ENCODE results near the gene TTC12.

Gene TTC12, protein sequence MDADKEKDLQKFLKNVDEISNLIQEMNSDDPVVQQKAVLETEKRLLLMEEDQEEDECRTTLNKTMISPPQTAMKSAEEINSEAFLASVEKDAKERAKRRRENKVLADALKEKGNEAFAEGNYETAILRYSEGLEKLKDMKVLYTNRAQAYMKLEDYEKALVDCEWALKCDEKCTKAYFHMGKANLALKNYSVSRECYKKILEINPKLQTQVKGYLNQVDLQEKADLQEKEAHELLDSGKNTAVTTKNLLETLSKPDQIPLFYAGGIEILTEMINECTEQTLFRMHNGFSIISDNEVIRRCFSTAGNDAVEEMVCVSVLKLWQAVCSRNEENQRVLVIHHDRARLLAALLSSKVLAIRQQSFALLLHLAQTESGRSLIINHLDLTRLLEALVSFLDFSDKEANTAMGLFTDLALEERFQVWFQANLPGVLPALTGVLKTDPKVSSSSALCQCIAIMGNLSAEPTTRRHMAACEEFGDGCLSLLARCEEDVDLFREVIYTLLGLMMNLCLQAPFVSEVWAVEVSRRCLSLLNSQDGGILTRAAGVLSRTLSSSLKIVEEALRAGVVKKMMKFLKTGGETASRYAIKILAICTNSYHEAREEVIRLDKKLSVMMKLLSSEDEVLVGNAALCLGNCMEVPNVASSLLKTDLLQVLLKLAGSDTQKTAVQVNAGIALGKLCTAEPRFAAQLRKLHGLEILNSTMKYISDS

DNA sequence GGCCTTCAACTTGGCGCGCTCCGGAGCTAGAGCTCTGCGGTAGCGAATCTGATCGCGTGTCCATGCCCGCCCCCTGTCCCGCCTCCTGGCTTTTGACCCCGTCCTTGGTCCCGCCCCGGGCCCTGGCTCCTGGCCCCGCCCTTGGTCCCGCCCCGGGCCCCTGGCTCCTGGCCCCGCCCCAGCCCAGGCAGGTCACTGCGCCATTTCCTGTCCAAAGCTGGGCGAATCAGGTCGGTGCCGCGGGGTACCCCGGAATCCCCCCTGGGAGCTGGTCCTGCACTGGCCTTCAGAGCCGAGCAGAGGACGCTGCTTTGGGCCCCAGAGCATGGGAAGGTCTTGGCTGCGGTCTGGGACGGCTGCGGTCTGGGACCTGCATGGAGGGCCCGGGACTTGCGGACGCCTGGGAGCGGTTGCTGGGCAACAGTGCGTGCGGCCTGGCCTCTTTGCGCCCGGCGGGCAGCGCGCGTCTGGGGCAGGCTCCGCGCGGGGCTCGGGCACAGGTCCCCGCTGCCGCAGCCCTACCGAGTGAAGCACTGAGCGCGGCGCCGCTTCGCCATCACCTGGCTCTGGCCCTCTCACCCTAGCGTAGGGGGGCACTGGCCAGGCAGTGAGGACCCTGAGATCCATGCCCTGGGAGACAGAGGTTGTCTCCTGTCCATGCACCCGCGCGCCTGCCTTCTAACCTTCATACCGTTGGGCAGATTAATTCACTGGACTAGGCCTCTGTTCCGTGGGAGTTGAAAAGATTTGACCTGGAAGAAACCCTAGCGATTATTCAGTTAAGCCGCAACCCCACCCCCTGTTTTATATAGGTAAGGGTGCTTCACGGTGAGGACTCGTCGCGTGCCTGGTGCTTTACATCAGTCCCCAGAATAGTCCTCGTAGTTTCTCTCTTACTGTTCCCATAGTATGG is at the start of gene TTC12:
Gene TTC12, plus strand, starts transcription at position 195 of the 913 bp plus-strand sequence. CDS start 1,675 bp downstream, outside the sequence.
- DNase-seq, result peak; percentile 85

DNA sequence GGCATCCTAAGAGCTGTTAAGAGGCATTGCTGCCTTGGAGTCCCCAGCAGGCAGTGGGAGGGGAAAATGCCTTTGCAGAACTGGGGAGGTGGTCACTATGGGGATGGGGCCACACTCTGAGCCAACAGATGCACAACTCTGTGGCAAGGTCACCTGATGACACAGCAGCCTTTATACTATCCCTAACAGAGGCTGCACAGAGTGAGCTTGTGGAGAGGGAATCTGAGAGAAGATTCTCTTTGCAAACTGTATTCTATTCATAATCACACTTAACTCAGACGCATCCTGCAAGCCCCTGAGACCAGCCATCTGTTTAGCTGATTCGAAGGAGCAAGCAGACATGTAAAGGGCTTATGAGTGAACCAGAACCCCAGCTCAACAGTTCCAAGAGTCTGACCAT is 49.0 kb upstream of the TTC12 start:
- DNase-seq, result no peak

DNA sequence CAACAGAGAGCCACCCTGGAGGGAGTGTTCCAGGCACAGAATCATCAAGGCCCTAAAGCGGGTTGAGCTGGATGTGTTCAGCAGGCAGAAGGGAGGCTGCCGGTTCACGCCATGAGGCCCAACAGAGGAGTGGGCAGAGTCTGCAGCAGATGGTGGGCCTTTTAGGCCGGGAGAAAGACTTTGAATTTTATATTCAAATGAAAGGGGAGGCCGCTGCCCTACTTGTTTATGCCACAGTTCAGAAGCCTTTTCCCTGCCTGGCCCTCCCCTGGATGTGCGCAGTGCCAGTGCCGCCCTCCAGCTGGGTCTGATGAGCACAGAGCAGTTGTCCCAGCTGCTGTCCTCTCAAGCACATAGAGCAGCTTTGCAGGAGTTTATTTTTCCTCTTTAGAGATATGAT is 46.9 kb upstream of the TTC12 start:
- DNase-seq, result no peak

DNA sequence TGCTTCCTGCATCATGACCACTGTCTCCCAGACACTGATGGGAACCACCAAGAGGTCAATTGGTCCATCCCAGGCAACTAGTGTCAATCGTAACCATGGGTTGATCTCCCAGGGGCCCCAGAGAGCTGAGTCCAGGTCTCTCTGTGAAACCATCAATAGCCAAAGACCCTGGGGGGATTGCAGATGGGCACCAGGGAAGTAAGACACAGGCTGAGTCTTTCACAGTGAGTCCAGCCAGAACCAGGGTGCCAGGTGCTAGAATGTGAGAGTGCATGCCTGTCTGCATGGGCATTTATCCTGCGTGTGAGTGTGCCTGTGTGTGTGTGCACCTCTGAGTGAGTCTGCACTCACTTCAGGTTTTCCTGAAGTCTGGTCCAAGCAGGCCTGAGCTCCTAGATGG is 45.3 kb upstream of the TTC12 start:
- no peak for DNase-seq

DNA sequence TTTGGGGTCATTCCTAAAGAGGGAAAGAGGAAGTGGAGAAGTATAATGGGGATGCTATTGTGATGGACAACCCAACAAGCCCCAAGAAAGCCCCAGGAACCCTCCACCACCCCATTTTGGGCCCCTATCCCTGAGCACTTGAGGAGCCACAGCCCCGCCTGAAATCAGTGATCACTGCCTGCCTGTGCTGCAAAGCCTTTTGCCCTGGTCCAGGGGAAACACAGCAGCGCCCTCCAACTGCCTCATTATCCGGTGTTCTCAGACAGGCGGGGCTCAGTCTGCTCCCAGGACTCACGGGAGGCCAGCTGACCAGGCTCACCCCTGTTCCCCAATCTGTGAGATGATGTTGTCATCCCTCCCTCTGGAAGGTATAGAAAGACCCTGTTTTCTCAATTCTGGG is 44.7 kb upstream of the TTC12 start:
- no peak for DNase-seq

DNA sequence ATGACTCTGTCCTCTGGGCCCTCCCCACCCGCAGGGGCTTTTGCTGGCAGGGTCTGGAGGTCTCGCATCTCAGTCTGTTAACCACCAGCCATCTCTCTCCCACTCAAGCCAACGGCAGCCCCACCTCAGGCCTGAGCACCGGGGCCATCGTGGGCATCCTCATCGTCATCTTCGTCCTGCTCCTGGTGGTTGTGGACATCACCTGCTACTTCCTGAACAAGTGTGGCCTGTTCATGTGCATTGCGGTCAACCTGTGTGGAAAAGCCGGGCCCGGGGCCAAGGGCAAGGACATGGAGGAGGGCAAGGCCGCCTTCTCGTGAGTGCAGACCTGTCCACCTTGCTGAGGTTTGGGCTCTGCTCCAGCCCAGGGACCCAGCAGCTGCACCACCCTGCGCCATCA is 44.3 kb upstream of the TTC12 start:
- no peak for DNase-seq

DNA sequence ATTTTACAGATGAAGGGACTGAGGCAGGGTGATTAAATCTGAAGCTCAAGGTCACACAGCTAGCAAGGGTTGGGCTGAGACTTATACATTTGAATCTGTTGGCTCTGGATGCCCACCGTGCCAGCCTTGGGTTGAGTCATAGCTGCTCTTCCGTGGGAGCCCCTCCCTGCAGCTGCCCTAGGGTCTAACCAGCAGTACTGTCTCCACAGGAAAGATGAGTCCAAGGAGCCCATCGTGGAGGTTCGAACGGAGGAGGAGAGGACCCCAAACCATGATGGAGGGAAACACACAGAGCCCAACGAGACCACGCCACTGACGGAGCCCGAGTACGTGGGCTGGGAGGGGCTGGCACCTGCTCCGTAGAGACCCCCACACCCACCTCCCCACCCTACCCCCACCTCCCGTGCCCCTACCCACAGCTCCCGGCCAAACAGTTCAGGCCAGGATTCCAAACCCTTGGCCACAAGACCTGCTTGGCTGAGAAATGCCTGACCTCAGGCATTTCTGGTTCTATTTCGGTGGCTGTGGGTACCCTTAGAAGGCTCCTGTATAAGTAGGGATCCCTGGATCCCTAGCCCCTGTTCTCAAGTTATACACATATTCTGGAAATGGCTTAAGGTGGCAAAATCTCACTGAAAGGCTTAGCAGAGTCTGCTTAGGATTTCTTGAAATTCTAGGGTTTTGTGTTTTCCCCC is 42.7 kb upstream of the TTC12 start:
- DNase-seq, result no peak

DNA sequence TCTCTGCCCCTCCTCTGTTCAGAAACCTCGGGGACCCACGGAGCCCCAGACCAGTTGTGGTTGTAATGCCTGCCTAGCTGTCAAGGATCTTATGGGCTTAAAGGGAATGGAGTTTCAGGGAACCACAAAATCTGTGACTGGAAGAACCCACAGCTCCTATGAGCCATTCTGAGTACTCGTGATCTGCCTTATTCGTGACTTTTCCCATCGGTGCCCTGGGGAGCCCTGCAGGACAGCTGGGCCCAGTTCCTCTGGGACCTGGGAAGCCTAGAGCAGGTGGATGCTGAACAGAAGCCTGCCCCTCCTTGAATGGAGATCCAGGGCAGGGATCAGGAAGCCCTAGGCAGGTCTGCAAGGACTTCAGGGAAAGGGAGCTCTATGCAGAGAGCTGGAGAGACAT is 42.1 kb upstream of the TTC12 start:
- no peak for DNase-seq

DNA sequence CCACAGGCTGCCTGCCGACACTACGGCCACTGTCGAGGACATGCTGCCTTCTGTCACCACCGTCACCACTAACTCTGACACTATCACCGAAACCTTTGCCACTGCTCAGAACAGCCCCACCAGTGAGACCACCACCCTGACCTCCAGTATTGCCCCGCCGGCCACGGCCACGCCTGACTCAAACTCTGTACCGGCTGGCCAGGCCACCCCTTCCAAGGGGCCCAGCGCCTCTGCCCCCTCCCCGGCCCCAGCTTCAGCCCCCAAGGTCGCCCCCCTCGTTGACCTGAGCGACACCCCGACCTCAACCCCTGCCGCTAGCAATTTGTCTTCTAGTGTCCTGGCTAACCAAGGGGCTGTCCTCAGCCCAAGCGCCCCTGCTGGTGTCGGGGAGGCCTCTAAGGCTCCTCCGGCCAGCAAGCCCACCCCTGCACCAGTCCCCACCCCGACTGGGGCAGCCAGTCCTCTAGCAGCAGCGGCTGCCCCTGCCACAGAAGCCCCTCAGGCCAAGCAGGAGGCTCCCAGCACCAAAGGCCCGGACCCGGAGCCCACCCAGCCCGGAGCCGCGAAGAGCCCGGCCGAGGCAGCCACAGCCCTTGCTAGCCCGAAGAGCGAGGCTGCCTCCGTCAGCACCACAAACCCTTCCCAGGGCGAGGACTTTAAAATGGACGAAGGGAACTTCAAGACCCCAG is 41.3 kb upstream of the TTC12 start:
- no peak for DNase-seq

DNA sequence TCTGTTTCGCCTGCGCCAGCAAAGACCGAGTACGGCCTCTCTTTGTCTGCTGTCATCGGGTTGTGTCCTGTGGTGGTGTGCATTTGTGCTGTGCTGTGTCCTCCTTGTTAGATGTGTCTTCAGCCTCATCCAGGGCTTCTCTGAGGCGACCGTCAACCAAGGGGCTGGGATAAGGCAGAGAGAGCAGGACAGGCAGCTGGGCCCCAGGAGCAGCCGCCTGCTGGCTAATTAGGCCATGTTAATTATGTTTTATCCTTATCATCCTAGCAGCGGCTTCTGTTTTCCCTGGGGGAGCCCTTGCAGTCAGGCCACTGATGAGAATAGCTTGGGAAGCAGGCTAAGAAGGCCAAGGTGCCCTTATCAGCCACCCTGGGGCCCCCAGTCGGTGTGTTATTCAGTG is 40.7 kb upstream of the TTC12 start:
- DNase-seq, result no peak

DNA sequence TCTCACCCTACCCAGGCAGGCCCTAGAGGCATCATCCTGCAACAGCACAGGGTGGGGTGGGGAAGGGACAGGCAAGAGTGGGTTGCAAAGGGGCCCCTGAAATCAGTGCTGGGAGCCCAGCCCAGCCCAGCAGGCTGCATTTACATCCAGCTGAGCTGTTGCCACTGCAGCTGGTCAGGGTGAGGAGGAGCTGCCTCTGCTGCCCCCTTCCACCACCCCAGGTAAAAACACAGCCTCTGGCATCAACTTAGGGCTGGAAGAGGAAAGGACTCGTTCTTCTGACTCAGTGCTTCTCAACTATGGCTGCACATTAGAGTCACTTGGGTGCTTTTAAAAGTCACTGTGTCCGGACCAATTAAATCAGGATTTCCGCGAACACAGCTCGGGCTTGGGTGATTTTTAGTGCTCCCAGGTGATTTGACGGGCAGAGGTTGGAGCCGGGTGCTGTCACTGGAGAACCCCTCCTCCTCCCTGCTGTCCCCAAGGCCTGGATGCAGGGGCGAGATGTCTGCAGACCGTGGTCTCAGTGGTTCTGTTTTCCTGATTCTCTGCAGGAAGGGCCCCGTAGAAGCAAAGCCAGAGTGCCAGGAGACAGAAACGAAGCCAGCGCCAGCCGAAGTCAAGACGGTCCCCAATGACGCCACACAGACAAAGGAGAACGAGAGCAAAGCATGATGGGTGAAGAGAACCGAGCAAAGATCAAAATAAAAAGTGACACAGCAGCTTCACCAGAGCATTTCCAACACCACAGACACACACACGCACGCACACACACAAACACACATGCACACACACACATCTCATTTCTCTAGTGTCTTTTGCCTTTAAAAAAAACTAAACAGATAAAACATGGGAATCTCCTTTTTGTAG is 39.4 kb upstream of the TTC12 start:
- DNase-seq, result no peak

DNA sequence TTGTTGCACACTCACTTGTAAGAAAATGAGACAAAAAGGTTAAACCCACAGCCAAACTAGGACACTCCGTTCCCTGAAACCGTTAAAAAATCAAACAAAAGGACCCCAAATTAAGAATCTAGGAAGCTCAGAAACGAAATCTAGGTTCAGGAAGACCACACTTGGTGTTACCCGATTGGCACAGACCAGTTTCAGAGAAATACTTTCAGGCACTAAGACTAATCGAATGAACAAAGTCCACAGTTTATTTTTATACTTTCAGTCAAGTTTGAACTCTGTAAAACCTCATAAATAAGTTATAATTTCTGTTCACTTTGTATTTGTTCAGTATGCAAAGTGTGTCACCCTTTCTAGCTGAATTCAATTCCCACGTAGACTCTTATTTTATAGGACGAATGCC is 38.8 kb upstream of the TTC12 start:
- DNase-seq, result no peak

DNA sequence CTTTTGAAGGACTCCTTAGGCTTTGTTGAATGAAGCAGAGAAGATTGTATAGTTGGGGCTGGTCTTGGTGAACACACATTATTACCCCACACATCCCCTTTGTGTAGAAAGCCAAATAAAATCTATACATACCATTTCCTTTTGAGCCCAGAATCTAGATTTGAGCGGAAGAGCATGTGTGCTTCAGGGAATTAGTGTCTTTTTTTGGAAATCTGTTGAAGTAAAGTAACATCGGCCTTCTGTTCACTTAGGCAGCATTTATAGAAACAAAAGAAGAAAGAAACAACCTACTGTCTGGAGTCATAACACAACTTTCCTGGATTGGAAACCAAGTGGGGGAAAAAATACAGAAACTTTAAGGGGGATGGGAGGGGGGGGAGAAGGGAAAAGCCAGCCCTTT is 37.9 kb upstream of the TTC12 start:
- DNase-seq, result no peak

DNA sequence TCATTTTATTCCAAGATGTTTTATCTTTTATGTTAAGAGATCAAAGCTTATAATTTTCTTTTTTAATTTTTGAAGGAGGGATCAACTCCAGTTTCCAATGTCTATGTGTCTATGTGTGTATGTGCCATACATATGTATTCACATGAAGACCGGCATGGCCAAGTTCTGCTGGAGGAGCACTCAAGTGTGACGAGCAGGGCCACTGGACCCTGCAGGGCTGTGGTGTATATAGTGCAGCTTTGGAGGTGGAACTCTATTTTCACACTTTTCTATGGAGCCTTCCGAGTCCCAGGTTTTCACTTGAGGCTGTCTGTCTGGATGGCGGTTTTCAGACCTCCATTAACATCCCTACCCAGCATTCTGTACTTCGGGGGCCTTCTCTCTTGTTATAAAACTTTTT is 36.5 kb upstream of the TTC12 start:
- no peak for DNase-seq

DNA sequence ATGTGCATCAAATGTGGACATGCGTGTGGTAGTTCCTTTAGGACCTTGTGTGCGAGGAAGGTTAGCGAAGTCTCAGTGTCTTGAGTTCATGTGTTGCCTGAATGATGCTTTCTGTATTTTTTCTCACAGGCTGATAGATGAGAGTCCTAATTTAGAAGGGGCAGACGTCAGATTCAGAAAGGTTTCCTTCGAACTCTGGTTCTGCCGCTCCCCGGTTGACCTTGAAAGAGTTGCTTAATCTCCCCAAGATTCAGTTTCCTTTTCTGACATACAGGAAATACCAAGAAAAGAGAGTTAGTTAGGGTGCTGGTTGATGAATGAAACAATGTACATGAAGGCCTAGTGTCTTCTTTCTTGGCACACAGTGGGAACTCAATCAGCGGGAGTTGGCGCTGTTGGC is 35.9 kb upstream of the TTC12 start:
- DNase-seq, result no peak

DNA sequence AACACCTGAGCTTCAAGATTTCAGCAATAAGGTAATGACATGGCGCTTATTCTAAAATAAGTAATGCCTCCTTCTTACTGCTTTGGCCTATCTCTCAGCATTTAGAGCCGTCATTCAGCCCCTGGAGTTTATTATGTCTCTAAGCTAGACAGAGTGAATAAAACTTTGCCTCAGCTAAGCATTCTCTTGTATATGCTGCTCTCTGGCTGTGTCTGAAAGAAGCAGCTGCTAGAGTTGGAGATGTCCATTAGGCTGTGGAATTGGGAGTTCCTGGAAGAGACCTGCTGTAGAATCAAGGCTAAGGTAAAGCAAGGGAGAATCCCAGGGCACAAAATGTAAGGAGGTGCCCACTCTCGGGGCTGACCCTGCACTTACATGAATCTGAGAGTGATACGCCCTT is 35.5 kb upstream of the TTC12 start:
- DNase-seq, result no peak

DNA sequence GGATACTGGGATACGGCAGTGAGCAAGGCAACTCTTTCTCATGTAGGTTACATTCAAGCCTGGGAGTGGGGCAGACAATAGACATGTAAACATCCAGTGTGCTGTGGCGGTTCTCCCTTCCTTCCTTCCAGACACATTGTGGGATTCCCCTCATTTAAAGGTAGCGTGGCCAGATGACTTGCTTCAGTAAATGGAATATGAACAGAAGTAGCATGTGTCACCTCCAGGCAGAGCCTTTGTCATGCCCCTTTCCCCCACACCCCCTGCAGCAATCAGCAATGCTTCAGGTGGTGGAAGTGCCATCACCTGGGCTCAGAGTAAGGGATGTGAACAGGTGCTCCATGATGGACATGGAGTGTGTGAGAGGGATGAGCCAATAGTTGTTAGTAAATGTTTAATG is 34.8 kb upstream of the TTC12 start:
- DNase-seq, result no peak

DNA sequence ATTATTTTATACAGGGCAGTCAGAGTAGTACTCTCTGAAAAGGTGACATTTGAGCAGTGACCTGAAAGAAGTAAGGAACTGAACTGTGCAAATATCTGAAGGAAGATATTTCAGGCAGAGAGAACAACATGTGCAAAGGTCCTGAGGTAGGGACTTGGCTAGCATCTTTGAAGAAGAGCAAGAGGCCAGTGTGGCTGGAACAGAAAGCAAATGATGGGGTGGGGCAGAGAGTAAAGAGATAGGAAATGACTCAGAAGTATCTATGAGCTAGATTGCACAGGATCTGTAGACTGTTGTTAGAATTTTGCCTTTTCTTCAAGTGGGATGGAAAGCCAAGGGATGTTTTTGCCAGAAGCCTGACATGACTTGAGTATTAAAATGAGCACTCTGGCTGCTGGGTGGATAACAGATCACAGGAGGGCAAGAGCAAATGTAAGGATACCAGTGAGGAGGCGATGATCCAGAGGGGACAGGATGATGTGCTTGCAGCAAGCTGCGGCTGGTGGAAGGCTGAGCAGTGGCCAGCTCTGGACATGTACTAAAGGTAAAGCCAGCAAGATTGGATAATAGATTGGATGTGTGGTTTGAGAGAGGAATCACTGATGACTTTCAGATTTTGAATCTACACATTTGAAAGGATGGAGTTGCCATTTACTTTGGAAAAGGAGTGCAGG is 33.2 kb upstream of the TTC12 start:
- DNase-seq, result no peak

DNA sequence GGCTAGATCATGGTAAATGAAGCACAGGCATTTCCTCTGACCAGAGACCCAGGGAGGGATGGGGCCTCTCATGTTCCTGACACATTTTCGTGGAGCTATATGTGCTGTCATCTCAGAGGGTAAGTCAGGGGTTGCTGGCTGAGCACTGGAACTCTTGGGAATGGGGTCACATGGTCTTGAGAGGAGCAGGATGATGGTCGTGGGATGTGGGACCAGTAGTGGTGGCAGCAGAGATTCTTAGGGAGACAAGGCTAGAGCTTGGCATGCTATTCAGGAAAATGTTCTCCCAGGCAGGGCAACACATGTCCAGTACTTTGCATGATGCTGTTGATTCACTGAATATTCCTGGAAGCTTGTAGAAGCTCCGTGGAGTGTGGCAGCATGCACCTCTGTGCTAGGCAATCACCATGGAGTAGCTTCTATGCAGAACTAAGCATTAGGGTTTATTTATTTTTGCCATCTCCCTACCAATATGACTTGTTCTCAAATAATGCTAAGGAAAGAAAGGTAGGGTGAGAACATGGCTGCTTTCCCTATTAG is 31.4 kb upstream of the TTC12 start:
- no peak for DNase-seq

DNA sequence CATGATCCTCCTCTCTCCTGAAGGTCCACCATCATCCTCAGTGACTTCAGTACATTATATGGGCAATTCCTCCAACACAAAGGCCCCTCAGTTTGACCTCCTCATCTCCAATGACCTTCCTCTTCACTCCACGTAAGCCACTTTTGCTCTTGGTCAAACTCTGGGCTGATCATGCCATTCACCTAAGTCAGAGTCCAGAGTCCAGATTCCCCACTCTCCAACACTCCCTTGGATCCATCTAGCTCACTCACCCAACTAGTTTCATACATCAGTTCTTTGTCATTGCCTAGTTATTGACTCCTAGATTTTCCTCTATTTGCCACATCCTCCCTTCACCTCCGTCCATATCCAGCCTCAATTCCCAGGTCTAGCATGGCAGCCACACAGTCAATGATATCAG is 30.5 kb upstream of the TTC12 start:
- no peak for DNase-seq
